Osteocyte (in vitro differentiated cells): ENCODE results near the gene TNPO3. TPM values are rescaled to one million over a fixed set of nuclear protein-coding genes. Genes with fewer than 3 reads are reported as not detected.

Experiments used
- DNase-seq: peaks from one replicate; pipeline ENCODE4 v3.0.0; 2021; ENCODE audit warnings: mixed read lengths; ENCODE audit not compliant: unreplicated experiment; ENCODE audit errors: extremely low spot score
- H3K27ac Mint-ChIP-seq: one replicate; pipeline ENCODE4 v1.8.0; 2021; ENCODE audit warnings: mild to moderate bottlenecking, mixed read lengths; ENCODE audit not compliant: unreplicated experiment
- H3K27me3 Mint-ChIP-seq: one replicate; pipeline ENCODE4 v1.8.0; 2021; ENCODE audit warnings: mixed read lengths; ENCODE audit not compliant: unreplicated experiment
- H3K36me3 Mint-ChIP-seq: one replicate; pipeline ENCODE4 v1.8.0; 2021; ENCODE audit warnings: mixed read lengths; ENCODE audit not compliant: unreplicated experiment
- H3K4me1 Mint-ChIP-seq: one replicate; pipeline ENCODE4 v1.8.0; 2021; ENCODE audit warnings: mixed read lengths; ENCODE audit not compliant: unreplicated experiment
- H3K4me3 Mint-ChIP-seq: one replicate; pipeline ENCODE4 v1.8.0; 2021; ENCODE audit warnings: mild to moderate bottlenecking, moderate library complexity, mixed read lengths; ENCODE audit not compliant: unreplicated experiment
- H3K9me3 Mint-ChIP-seq: one replicate; pipeline ENCODE4 v1.8.0; 2021; ENCODE audit warnings: mixed read lengths; ENCODE audit not compliant: unreplicated experiment
- CTCF ChIP-seq: fragments of 200-600 bp; sonication (generic); IDR thresholded peaks from 2 replicates; pipeline ENCODE4 v1.5.0; 2021; ENCODE audit warnings: antibody characterized with exemption, mild to moderate bottlenecking, moderate library complexity
- total RNA-seq: library from RNA; stranded (reverse); gene quantifications from 2 replicates; pipeline ENCODE4 v1.2.1, GENCODE V29; 2021

Gene TNPO3
- total RNA-seq, 1 donor from 2014 or later = 46.0 TPM

GRCh38 chr7:128963327-128963757 lies 91.6 kb downstream of the TNPO3 start:
- H3K4me3 Mint-ChIP-seq = no peak overlapping the region
- H3K36me3 Mint-ChIP-seq = peaks cover 57% of the 10 kb centered on the region
- no peak overlapping the region for H3K27ac Mint-ChIP-seq
- peaks cover 7% of the 10 kb centered on the region for H3K9me3 Mint-ChIP-seq
- H3K27me3 Mint-ChIP-seq = no peaks in the 10 kb centered on the region
- no peak for DNase-seq
- H3K4me1 Mint-ChIP-seq = peaks cover 10% of the 10 kb centered on the region
- no peak for TF ChIP-seq CTCF

- H3K27me3 Mint-ChIP-seq = no peaks in the 10 kb centered on the region
- H3K36me3 Mint-ChIP-seq = peaks cover 58% of the 10 kb centered on the region
- H3K27ac Mint-ChIP-seq = no peak overlapping the region
- H3K9me3 Mint-ChIP-seq = peaks cover 7% of the 10 kb centered on the region
- H3K4me3 Mint-ChIP-seq = no peak overlapping the region
- H3K4me1 Mint-ChIP-seq = peaks cover 10% of the 10 kb centered on the region
- TF ChIP-seq CTCF = no peak
- DNase-seq = no peak
Measured at GRCh38 chr7:128962899-128963298, 92.0 kb downstream of the TNPO3 start.

- peaks cover 10% of the 10 kb centered on the region for H3K4me1 Mint-ChIP-seq
- no peak overlapping the region for H3K4me3 Mint-ChIP-seq
- H3K36me3 Mint-ChIP-seq = peaks cover 58% of the 10 kb centered on the region
- H3K27ac Mint-ChIP-seq = no peak overlapping the region
- H3K9me3 Mint-ChIP-seq = peaks cover 7% of the 10 kb centered on the region
- H3K27me3 Mint-ChIP-seq = no peaks in the 10 kb centered on the region
- no peak for TF ChIP-seq CTCF
- DNase-seq = no peak
Measured at GRCh38 chr7:128961030-128961659, 93.8 kb downstream of the TNPO3 start.

- TF ChIP-seq CTCF = no peak
- Mint-ChIP-seq H3K27ac (no peak overlapping the region), H3K27me3 (no peaks in the 10 kb centered on the region), H3K36me3 (peaks cover 52% of the 10 kb centered on the region), H3K4me1 (peaks cover 10% of the 10 kb centered on the region), H3K4me3 (no peak overlapping the region), H3K9me3 (no peaks in the 10 kb centered on the region)
- DNase-seq = no peak
Measured at GRCh38 chr7:128959296-128959695, 95.6 kb downstream of the TNPO3 start.

GRCh38 chr7:128955981-128956380 lies 98.9 kb downstream of the TNPO3 start:
- TF ChIP-seq CTCF = no peak
- Mint-ChIP-seq H3K36me3 (peaks cover 58% of the 10 kb centered on the region), H3K27me3 (no peaks in the 10 kb centered on the region), H3K4me1 (no peaks in the 10 kb centered on the region), H3K27ac (no peak overlapping the region), H3K4me3 (no peak overlapping the region), H3K9me3 (no peaks in the 10 kb centered on the region)
- no peak for DNase-seq
